Mesenteric fat pad (tissue), 1 donor: ENCODE results near the gene TUBA1B. TPM values are rescaled to one million over a fixed set of nuclear protein-coding genes. Genes with fewer than 3 reads are reported as not detected.
"Not testable (repeated sequence)": the region's sequence is repeated elsewhere in the genome, so short reads cannot be mapped to it uniquely, and the experiment has no call there.

Source experiments
- DNase-seq: peaks from one replicate; pipeline ENCODE4 v3.0.0-alpha.2; 2020; ENCODE audit warnings: low spot score
- total RNA-seq: library from RNA; stranded (reverse); fragmentation: NEBNext Ultra II Directional; extraction: Animal tissue kit (Norgen Biotek cat#: 25700); gene quantifications from one replicate; pipeline ENCODE4 v1.2.1, GENCODE V29; 2021
- donor health status: DM: yes; HTN: yes; CAD: no.

The TUBA1B gene
- total RNA-seq, 1 donor from 2014 or later, result 737 TPM

DNA sequence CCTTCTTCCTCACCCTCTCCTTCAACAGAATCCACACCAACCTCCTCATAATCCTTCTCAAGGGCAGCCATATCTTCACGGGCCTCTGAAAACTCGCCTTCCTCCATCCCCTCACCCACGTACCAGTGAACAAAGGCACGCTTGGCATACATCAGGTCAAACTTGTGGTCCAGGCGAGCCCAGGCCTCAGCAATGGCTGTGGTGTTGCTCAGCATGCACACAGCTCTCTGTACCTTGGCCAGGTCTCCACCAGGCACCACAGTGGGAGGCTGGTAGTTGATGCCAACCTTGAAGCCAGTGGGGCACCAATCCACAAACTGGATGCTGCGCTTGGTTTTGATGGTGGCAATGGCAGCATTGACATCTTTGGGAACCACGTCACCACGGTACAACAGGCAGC, 3.2 kb downstream of the TUBA1B start:
- not testable (repeated sequence) for DNase-seq

- no peak for DNase-seq
Measured at GRCh38 chr12:49126852-49127763, 4.1 kb downstream of the TUBA1B start.

DNA sequence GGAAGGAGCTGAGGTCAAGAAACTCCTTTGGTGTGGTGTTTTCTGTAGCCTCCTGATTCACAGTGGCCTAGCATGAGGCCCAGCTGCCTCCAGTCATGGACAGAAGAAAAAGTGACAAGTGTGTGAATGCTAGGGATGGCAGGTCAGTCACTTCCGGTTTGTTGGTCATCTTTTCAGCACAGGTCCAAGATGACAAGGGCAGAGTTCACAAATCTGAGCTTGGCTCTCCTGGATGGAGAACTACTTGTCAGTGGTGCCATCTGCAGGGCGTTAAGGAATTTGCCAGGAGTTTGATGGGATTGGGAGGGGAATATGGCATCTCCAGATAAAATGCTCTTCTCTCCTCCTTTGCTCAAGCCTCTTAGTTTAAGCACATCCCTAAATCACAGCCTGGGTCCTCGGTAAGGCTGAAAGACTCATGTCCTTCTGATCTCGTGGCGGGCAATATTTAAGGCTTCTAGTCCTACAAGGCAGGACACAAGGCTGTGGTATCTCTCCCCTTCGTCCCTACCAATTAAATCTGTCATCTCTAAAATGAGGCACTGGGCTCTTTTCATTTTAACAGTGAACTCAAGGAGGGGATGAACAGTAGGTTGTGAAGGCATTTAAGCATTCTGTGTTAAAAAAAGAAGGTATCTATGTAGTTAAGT, 10.0 kb downstream of the TUBA1B start:
- DNase-seq, result no peak

DNA sequence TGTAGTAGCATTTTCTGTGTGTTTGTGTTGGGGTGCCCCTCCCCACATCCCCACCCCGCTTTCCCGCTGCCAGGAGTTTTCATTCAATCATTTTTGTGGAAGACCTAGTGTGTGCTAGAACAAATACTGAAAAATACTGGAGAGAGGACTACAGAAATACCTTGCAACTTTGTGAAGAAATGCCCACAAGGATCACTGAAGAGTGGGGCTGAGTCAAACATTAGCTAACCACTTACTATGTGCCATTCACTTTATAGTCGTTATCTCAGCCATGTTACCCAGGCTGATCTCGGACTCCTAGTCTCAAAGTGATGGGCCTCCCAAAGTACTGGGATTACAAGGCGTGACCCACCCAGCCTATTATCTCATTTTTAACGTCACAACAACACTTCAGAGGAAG, 20.0 kb downstream of the TUBA1B start:
- DNase-seq, result no peak

- DNase-seq, result peak; percentile 96
Measured at GRCh38 chr12:49110464-49111155, 20.6 kb downstream of the TUBA1B start, which contains the start of gene LMBR1L. TSS of gene LMBR1L (minus strand) at chr12:49110847. CDS start at chr12:49110555, 292 bp downstream.

- no peak for DNase-seq
Measured at GRCh38 chr12:49109641-49110463, 21.3 kb downstream of the TUBA1B start.

DNA sequence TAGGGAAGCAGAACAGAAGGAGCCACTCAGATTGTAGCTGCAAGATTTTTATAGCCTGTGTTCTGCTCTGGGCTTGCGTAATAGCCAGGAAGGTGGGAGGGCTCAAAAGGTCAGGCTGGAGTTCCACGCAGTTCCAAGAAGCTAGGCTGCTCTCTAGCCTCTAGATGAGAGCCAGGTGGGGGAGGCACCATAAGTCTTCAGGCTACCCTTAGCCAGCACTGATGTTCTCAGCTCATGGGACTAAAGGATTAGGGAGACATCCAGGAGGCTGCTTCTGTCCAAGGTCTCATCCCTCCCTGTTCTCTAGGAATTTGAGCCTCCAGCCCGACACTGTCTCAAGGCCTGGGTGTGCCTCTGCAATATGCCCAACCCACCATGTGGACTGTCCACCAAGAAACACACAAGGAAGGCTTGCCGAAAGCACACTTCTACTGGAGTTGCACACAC, 22.2 kb downstream of the TUBA1B start:
- DNase-seq, result no peak

DNA sequence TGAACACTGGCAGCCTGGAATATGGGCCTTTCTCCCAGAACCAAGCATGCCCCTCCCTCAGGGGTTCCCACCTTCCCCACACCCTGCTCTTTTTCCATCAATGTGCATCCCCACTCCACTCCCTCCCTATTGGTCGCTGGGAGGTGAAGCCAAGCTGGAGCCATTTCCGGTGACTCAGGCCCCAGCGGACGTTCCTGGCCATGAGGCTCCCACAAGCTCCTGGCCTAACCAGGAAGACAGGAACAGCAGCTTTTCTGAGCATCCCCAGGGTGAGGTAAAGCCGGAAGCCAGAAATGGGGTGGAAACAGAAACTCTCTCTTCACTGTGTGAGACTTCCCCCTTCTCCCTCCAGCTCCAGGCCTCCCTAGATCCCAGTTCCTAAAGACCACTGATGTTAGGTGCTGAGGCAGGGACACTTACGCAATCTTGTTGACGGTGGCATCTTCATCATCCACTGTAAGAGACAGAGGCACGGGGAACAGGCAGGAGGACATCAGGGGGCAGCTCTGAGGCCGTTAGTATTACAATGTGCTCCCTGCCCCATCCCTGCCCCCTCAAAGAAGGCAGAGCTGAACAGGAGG, 25.6 kb downstream of the TUBA1B start:
- DNase-seq, result no peak

GRCh38 chr12:49104822-49105221, 26.4 kb downstream of the TUBA1B start:
- no peak for DNase-seq

- no peak for DNase-seq
Measured at GRCh38 chr12:49100380-49100779, 30.8 kb downstream of the TUBA1B start.

DNA sequence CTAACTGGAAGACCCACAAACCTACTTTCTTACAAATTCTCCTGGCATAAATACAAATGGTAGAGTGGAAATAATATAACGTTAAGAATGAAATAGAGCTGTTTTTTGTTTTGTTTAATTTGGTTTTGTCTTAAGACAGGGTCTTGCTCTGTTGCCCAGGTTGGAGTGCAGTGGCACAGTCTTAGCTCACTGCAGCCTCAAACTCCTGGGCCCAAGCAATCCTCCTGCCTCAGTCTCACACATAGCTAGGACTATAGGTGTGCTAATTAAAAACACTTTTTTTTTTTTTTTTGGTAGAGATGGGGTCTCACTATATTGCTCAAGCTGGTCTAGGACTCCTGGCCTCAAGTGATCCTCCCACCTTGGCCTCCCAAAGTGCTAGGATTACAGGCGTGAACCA, 32.5 kb downstream of the TUBA1B start:
- no peak for DNase-seq

DNA sequence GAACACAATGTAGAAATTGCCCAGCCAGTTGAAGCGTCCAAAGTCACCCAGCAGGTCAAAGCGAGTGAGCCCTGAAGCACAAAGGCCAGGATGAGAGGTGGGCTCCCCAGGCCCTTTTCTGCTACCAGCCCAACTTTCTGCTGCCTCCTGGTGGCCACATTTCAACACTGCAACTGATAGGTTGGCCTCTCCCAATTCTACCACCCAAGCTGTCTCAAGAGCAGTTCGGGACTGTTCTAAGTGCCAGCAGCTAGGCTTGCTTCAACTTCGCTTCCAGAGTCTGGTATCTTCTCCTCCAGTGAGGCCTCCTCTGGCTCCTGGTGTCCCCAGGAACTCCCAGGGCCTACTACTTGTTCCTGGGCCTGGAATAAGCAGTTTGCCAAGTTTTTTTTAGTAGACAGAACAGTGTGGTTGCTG, 33.2 kb downstream of the TUBA1B start:
- no peak for DNase-seq

- no peak for DNase-seq
Measured at GRCh38 chr12:49097381-49097780, 33.8 kb downstream of the TUBA1B start.

DNA sequence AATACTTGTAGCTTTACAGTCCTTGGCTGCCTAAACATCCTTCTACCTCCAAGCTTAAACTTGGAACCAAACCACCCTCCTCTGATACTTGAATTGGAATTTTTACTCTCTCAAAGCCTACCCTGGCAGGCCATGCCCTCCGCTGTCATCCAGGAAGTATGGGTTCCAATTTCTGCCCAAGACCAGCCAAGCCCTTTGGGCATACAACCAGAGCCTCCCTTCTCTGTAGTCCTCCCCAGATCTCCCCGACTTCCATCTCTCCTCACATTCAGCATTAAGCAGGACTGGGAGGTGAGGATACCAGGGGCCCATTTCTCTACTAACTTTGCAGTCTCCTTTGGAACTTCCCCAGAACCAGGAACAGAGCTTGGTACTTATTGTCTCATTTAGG, 36.2 kb downstream of the TUBA1B start:
- DNase-seq, result no peak

GRCh38 chr12:49094160-49094974, 36.8 kb downstream of the TUBA1B start, which contains the start of gene DHH:
TSS of gene DHH (minus strand) at chr12:49094801. CDS start at chr12:49094512, 289 bp downstream.
- no peak for DNase-seq

DNA sequence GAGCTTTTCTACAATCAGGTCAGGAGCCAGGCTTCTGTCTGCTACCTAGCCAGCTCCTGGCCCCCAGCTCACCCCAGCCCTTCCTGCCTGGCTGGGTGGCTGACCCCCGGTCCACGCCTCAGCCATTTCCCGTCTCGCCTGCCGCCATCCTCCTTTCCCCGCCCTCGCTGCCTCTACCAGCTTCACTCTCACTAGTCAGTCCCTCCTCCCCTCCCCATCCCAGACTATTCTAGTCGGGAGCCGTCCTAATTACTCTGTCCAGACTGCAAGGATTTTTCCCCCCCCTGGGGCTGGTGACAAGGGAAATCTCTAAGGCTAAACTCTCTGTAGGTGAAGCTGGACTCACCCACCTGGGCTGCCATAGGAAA, 37.4 kb downstream of the TUBA1B start:
- no peak for DNase-seq

DNA sequence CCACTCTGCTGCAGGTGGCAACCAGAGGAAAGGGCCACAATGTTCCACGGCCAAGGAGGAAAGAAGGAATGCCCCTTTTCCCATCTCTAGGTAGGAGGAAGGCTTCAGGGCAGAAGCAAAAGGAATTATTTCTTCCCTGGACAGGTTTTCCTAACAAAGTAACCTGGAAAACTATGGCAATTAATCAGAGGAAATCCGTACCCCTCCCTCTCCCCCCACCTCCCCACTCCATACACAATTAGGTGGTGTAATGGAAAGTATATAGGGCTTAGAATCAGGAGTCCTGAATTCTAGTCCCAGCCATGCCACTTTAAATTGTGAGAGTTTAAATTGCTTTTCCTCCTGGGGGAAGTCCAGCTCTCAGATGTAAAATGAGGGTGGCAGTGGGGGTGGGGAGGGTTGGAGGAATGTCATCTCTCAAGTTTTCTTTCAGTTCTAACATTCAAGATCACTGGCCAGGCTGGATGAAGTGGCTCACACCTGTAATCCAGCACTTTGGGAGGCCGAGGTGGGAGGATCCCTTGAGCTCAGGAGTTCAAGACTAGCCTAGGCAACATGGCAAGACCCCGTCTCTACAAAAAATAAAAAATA, 38.3 kb downstream of the TUBA1B start:
- no peak for DNase-seq

GRCh38 chr12:49092086-49092815, 38.9 kb downstream of the TUBA1B start:
- no peak for DNase-seq

- no peak for DNase-seq
Measured at GRCh38 chr12:49091836-49092085, 39.4 kb downstream of the TUBA1B start.
